ENCODE measurements around the gene NPY. TPM values are rescaled to one million over a fixed set of nuclear protein-coding genes. Genes with fewer than 3 reads are reported as not detected.
A peak's percentile ranks its signal among the peaks of the same experiment; 100 is the strongest.

NPY gene
- total and polyA plus RNA-seq, 2 of the 4 experiments (the other 2 are of a cell fraction): not detected

DNA sequence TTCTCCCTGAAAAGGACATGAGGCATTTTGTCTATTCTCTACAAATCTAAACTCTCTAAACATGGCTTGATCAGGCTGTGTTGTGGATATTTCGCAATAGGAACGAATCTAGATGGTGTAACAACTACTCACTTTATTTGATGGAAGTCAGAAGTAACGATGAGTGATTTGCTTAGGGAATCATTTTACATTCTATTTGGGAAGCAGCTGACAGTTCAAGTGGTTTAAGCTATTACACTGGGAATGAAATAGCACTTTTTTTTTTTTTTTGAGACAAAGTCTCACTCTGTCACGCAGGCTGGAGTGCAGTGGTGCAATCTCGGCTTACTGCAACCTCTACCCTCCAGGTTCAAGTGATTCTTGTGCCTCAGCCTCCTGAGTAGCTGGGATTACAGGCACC, 44.1 kb downstream of the NPY start:
- no CpG with 5 or more reads among the region's 5 CpGs for WGBS, 2 experiments (ENCODE audit: extremely low coverage in 2 of 2, insufficient read length in 1 of 2)
- H2BK120ac ChIP-seq (ENCODE audit: low read depth, low read length): no peak overlapping the region
- H2AK9ac ChIP-seq (replicated peaks; ENCODE audit: low read depth, low read length, poor library complexity): no peak overlapping the region
- TF ChIP-seq, protein P1, sequence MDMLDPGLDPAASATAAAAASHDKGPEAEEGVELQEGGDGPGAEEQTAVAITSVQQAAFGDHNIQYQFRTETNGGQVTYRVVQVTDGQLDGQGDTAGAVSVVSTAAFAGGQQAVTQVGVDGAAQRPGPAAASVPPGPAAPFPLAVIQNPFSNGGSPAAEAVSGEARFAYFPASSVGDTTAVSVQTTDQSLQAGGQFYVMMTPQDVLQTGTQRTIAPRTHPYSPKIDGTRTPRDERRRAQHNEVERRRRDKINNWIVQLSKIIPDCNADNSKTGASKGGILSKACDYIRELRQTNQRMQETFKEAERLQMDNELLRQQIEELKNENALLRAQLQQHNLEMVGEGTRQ (IDR thresholded peaks at IDR 0.05; ENCODE audit: low read depth, low read length): no peak
- peak; percentile 72 for TF ChIP-seq CEBPB (IDR thresholded peaks at IDR 0.05; ENCODE audit: low read depth, low read length)
- ChIA-PET CTCF (interaction anchor here (0.6 kb wide), 1 partner anchor 390 kb away, joined by 3 read pairs; no protein-coding TSS in a partner anchor), POLR2A (ENCODE audit: unreplicated experiment) (no interaction called here)
- no peak overlapping the region for H2BK15ac ChIP-seq (ENCODE audit: low read depth, low read length)
- H2AK5ac ChIP-seq (ENCODE audit: low read depth, low read length): no peak overlapping the region
- H3K4me2 ChIP-seq (ENCODE audit: low read depth, low read length): no peak overlapping the region
- H3K9me1 ChIP-seq (ENCODE audit: insufficient read depth, low read length): no peaks in the 10 kb centered on the region
- no peak overlapping the region for H2AFZ ChIP-seq (replicated peaks; ENCODE audit: low read length, poor library complexity)
- H4K5ac ChIP-seq (ENCODE audit: low read depth, low read length): no peak overlapping the region
- H3K27me3 ChIP-seq (ENCODE audit: control insufficient read depth, insufficient read depth, low read length): no peaks in the 10 kb centered on the region
- no peak overlapping the region for H2BK20ac ChIP-seq (ENCODE audit: low read depth, low read length)
- no peak overlapping the region for H2BK5ac ChIP-seq (ENCODE audit: low read depth, low read length, poor library complexity, severe bottlenecking)
- no peak for DNase-seq
- intact Hi-C loops (cut with micrococcal nuclease): no loop called here
- no peak overlapping the region for H3K4ac ChIP-seq (ENCODE audit: low read depth, low read length)
- H3K4me3 ChIP-seq (ENCODE audit: insufficient read depth, low read depth, low read length): no peak overlapping the region
- BruUV-seq (replicated peaks): no TSS peak
- no peak overlapping the region for H3K14ac ChIP-seq (replicated peaks; ENCODE audit: low read depth, low read length)
- no peak overlapping the region for H3K18ac ChIP-seq (ENCODE audit: low read depth, low read length)
- no peak overlapping the region for H3K9ac ChIP-seq (ENCODE audit: low read depth, low read length)
- no peak overlapping the region for H3K23ac ChIP-seq (ENCODE audit: low read depth, low read length)
- H3K9me3 ChIP-seq (ENCODE audit: control insufficient read depth, insufficient read depth, low read length): no peaks in the 10 kb centered on the region
- H4K91ac ChIP-seq (ENCODE audit: insufficient read depth, low read depth, low read length): no peak overlapping the region
- dilution Hi-C loops (cut with HindIII; ENCODE audit: low sequenced_read_pairs, unreplicated experiment): no loop called here
- in situ Hi-C loops (cut with MboI; ENCODE audit: low sequenced_read_pairs): no loop called here
- H3K36me3 ChIP-seq (ENCODE audit: control insufficient read depth, insufficient read depth, low read length): no peaks in the 10 kb centered on the region
- no peak for ATAC-seq (ENCODE audit: low read depth)
- H3K79me1 ChIP-seq (ENCODE audit: low read depth in 1 of 2, low read length in 2 of 2): no peaks in the 10 kb centered on the region
- H4K20me1 ChIP-seq (ENCODE audit: insufficient read depth, low read length): no peaks in the 10 kb centered on the region
- no peak overlapping the region for H3K56ac ChIP-seq (ENCODE audit: extremely low read depth, insufficient read depth, low read length)
- H4K8ac ChIP-seq (ENCODE audit: low read depth in 2 of 2, low read length in 2 of 2): no peak overlapping the region
- no peaks in the 10 kb centered on the region for H3K4me1 ChIP-seq (ENCODE audit: control insufficient read depth, insufficient read depth, low read length)
- H3K27ac ChIP-seq (ENCODE audit: insufficient read depth, low read length): no peak overlapping the region

Measured in IMR-90 (cell line).